HG02970 (cell line): ENCODE data around the gene TPBG.

ENCODE experiments used
- ATAC-seq: cut with Tn5 transposase; IDR thresholded peaks from one replicate; pipeline ENCODE4 v1.9.1; 2021; ENCODE audit warnings: mild to moderate bottlenecking, moderate library complexity, moderate number of reproducible peaks; ENCODE audit not compliant: unreplicated experiment, low FRiP score

Gene TPBG

GRCh38 chr6:82363428-82364086 is at the start of gene TPBG:
Gene TPBG (plus strand): TSS chr6:82363817. CDS start chr6:82364962, 1,145 bp downstream.
- ATAC-seq = no peak

- ATAC-seq = no peak
These were observed 41.2 kb upstream of the TPBG start for GRCh38 chr6:82322386-82322785.

DNA sequence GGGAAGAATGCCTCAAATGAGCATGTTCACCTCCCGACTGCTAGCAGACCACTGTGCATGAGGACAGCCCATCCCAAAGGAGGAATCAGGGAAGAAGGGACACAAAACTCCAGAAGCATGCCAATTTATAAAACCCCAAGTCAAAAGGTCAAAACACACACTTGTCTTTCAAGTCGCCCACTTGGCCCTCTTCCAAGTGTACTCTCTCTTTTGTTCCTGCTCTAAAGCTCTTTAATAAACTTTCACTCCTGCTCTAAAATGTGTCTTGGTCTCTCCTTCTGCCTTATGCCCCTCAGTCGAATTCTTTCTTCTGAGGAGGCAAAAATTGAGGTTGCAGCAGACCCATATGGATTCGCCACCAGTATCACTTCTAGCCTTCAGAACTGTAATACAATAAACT is 33.9 kb upstream of the TPBG start:
- no peak for ATAC-seq

DNA sequence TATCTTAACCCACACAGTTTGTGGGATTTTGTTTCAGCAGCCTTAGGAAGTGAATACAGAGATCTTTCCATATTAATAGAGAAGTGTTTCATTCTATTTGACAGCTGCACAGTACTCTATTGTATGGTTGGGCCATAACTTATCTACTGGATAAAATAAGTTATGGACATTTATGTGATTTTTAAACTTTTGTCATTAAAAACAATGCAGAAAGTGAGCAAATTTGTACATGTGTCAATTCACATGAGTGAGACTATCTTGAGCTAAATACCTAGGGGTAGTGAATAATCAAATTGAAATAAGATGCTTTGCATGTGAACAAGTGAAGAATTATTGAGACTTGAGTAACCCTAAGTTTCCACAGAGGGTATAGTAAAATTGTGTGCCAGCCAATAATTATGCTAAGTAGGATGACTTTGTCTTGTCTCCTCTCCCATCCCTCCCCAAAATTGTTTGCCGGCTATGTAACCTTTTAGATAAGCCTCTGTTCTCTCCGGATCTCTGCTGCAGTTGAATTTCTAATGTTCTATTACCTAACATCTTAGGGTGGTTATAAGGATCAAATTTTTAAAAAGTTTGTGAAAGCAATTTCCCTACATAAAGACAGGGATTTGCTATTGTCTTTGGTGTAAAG is 33.3 kb upstream of the TPBG start:
- ATAC-seq = no peak

GRCh38 chr6:82331031-82331773 is 32.4 kb upstream of the TPBG start:
- no peak for ATAC-seq

- no peak for ATAC-seq
These were observed 29.8 kb upstream of the TPBG start for GRCh38 chr6:82333781-82334180.

GRCh38 chr6:82337688-82338257 is 25.8 kb upstream of the TPBG start:
- ATAC-seq = no peak

DNA sequence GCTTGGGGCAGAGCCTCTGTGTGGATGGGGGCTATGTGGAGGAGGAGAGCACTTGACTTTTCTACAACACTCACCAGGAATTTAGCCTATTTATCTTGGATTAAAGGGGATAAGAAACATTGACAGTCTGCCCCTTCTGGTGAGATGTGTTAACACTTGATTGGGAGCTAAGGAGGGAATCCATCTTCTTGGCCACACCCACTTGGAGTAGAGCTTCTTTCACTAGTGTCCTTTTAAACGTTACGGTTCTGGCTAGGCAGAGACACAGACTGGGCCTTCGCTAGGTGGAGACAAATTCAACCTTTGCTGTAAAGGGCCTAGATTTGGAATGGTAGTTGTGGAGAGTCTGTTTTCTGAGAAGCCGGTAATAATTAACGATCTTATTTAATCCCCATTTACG is 15.5 kb upstream of the TPBG start:
- no peak for ATAC-seq

- ATAC-seq = no peak
These were observed 9.8 kb upstream of the TPBG start for GRCh38 chr6:82353848-82354247.

DNA sequence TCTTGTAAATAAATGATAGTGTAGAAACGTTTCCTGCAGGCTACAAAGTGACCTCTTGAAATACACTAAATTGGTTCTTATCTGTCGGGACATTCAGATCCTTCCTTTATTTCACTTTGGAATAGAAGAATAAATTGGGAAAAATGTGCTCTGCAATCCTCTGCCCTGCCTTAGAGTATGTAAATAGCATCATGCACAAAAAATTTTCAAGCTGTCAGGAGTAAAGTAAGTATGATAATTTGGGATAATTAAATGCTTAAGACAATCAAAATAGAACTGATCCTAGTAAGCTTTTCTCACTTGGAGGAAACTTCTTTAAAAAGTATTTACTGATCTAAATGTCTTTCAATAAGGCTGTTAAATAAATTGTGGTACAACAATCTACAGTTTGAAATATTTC is 3.1 kb upstream of the TPBG start:
- no peak for ATAC-seq

GRCh38 chr6:82361631-82362030 is 2.0 kb upstream of the TPBG start:
- ATAC-seq = no peak

GRCh38 chr6:82362144-82362543 is 1.5 kb upstream of the TPBG start:
- no peak for ATAC-seq

DNA sequence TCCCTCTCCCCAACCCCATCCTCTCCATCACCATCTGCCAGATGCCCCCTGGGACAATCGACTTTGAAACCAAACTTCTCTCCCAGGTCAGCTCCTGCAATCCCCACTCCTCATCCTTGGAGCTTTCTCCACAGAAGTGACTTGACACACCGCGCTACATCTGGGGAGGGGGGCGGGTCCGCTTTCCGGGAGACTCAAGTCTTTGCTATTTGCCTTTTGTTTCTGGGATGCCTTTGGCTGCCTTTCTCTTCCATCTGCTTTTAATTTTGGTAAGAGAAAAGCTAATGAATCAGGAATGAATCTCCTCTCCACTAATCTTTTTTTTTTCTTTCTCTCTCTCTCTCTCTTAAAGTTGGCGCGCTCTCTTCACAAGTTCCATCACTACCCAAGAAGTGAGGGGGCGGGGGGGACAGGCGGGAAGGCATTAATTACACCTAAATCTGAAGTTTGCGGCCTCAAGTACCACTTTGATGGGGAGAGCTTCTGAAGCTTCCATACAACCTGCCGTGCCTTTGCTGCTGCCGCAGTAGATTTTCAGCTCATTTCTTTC is 664 bp upstream of the TPBG start:
- no peak for ATAC-seq

DNA sequence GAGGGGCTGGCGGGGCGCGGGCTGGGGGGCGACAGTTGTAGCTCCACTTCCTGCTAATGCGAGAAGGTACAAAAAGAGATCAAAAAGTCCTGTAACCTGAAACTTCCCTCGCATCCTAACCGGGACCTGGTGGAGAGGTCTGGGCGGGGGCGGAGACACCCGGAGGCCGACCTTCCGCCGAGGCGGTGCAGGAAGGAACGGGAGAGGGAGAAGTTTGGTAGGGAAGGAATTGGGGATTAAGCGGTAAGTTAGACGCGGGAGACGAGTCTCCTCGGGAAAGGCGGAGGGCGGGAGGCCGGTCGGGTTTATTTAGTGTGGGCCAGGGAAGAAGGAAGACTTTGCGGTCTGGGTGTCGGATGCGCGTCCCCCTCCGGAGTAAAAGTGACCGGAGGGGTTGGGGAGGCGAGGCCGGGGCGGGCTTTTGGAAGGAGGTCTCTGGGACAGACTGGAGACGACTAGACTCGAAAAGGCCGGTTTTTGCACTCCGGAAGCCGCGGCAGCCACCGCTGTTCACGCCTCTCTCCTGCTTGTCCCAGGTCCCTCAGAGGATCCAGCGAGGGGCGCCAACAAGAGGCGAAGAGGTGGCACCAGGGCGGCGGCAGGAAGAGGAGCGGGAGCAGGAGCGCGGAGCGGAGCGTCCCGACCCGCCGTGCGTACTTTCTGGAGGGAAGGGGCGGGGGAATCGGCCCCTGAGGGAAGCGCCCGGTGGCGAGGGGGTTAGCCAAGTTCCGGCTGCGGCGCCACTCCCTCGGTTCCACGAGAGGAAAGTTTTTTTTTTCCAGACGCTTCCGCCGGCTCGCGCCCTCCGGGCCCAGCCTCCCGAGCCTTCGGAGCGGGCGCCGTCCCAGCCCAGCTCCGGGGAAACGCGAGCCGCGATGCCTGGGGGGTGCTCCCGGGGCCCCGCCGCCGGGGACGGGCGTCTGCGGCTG is 734 bp downstream of the TPBG start:
- no peak for ATAC-seq

DNA sequence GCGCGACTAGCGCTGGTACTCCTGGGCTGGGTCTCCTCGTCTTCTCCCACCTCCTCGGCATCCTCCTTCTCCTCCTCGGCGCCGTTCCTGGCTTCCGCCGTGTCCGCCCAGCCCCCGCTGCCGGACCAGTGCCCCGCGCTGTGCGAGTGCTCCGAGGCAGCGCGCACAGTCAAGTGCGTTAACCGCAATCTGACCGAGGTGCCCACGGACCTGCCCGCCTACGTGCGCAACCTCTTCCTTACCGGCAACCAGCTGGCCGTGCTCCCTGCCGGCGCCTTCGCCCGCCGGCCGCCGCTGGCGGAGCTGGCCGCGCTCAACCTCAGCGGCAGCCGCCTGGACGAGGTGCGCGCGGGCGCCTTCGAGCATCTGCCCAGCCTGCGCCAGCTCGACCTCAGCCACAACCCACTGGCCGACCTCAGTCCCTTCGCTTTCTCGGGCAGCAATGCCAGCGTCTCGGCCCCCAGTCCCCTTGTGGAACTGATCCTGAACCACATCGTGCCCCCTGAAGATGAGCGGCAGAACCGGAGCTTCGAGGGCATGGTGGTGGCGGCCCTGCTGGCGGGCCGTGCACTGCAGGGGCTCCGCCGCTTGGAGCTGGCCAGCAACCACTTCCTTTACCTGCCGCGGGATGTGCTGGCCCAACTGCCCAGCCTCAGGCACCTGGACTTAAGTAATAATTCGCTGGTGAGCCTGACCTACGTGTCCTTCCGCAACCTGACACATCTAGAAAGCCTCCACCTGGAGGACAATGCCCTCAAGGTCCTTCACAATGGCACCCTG is 1.6 kb downstream of the TPBG start:
- ATAC-seq = no peak

DNA sequence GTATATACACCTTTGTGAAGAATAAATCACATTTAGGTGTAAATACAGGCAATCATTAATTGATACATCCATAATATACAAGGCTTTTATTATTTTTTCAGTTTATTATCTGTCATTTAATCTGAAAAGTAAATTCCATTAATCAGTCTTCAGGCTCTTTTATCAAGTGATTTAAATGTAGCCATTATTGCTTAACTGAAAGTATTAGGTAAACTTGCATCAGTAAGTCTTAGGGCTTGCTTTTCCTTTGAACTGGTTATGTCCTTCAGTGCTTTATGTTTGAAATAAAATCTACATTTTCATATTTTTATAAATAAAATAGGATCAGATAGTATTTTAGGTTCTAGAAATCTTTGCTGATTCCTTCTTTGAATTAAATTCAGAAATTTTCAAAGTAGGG is 4.1 kb downstream of the TPBG start:
- ATAC-seq = no peak

DNA sequence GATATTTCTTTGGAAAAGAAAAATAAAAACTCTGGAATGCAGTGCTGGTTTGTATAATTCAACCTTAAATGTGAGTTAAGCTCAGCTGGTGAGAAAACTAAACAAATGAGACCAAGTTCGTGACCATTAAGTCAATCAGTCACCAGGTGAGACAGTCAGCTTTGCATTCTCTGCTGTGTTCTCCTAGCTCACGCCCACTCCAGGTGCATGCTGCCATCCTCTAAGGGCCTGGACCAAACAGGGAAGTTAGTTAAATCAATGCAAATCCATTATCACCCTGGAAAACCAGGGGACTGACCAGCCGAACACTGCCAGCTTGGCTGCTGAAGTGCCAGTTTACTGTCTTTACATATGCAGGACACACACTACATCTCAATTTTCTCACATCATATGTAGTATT is 7.2 kb downstream of the TPBG start:
- ATAC-seq = no peak

GRCh38 chr6:82371799-82372546 is 8.4 kb downstream of the TPBG start:
- no peak for ATAC-seq

- no peak for ATAC-seq
These were observed 9.0 kb downstream of the TPBG start for GRCh38 chr6:82372656-82373055.
